IPS DF 4.7 (cell line): ENCODE measurements around the gene C2CD2L.
"Not testable (repeated sequence)": the region's sequence is repeated elsewhere in the genome, so short reads cannot be mapped to it uniquely, and the experiment has no call there.

ENCODE experiments used
- DNase-seq: peaks from one replicate; pipeline ENCODE4 v3.0.0-alpha.2; 2013; ENCODE audit warnings: low spot score; ENCODE audit errors: extremely low read depth

Gene C2CD2L

GRCh38 chr11:119106564-119107537 is at the start of gene C2CD2L:
Gene C2CD2L (plus strand): TSS chr11:119107344. CDS start chr11:119107742, 398 bp downstream.
- no peak for DNase-seq

GRCh38 chr11:119059128-119059527 is 48.0 kb upstream of the C2CD2L start:
- DNase-seq = not testable (repeated sequence)

- DNase-seq = no peak
Observed at GRCh38 chr11:119061256-119061655, 45.9 kb upstream of the C2CD2L start.

GRCh38 chr11:119062779-119063178 is 44.4 kb upstream of the C2CD2L start:
- no peak for DNase-seq

- DNase-seq = no peak
Observed at GRCh38 chr11:119065369-119065768, 41.8 kb upstream of the C2CD2L start.

GRCh38 chr11:119067371-119068222 is 39.5 kb upstream of the C2CD2L start, which contains the start of gene VPS11:
Gene VPS11 (plus strand): TSS chr11:119067818. CDS start chr11:119067824, 6 bp downstream.
- peak; percentile 79 for DNase-seq

GRCh38 chr11:119077839-119078238 is 29.3 kb upstream of the C2CD2L start:
- no peak for DNase-seq

GRCh38 chr11:119078675-119079420 is 28.3 kb upstream of the C2CD2L start:
- DNase-seq = no peak

GRCh38 chr11:119081682-119082260 is 25.4 kb upstream of the C2CD2L start:
- DNase-seq = no peak

GRCh38 chr11:119084663-119085436 is 22.3 kb upstream of the C2CD2L start, which contains the start of gene HMBS:
Gene HMBS (plus strand): TSS chr11:119084881. CDS start chr11:119085034, 153 bp downstream.
- DNase-seq = peak; percentile 82

GRCh38 chr11:119085437-119085847 is 21.7 kb upstream of the C2CD2L start:
- no peak for DNase-seq

GRCh38 chr11:119087123-119087522 is 20.0 kb upstream of the C2CD2L start:
- no peak for DNase-seq

GRCh38 chr11:119087747-119088241 is 19.4 kb upstream of the C2CD2L start:
- DNase-seq = no peak

GRCh38 chr11:119088406-119088805 is 18.7 kb upstream of the C2CD2L start:
- DNase-seq = no peak

- DNase-seq = no peak
Observed at GRCh38 chr11:119089319-119089718, 17.8 kb upstream of the C2CD2L start.

GRCh38 chr11:119091178-119091577 is 16.0 kb upstream of the C2CD2L start:
- DNase-seq = no peak

- DNase-seq = no peak
Observed at GRCh38 chr11:119091966-119092879, 14.9 kb upstream of the C2CD2L start.
